ENCODE data around the gene C1orf87.
"Not testable (repeated sequence)": the region's sequence is repeated elsewhere in the genome, so short reads cannot be mapped to it uniquely, and the experiment has no call there.

DNA sequence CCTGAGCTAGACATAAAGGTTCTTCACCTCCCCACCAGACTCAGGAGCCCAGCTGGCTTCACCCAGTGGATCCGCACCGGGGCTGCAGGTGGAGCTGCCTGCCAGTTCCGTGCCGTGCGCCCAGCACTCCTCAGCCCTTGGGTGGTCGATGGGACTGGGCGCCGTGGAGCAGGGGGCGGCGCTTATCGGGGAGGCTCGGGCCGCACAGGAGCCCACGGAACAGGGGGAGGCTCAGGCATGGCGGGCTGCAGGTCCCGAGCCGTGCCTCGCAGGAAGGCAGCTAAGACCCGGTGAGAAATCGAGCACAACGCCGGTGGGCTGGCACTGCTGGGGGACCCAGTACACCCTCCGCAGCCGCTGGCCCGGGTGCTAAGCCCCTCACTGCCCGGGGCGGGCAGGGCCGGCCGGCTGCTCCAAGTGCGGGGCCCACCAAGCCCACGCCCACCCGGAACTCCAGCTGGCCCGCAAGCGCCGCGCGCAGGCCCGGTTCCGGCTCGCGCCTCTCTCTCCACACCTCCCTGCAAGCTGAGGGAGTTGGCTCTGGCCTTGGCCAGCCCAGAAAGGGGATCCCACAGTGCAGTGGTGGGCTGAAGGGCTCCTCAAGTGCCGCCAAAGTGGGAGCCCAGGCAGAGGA, 103.9 kb downstream of the C1orf87 start:
- not testable (repeated sequence) for TF ChIP-seq CTCF (conservative IDR thresholded peaks at IDR 0.05; ENCODE audit: low read depth, low read length); EZH2 (IDR thresholded peaks at IDR 0.05; ENCODE audit: borderline replicate concordance, low read depth, low read length, poor library complexity, severe bottlenecking)
